ENCODE data around the gene SYNPR.

Gene SYNPR

DNA sequence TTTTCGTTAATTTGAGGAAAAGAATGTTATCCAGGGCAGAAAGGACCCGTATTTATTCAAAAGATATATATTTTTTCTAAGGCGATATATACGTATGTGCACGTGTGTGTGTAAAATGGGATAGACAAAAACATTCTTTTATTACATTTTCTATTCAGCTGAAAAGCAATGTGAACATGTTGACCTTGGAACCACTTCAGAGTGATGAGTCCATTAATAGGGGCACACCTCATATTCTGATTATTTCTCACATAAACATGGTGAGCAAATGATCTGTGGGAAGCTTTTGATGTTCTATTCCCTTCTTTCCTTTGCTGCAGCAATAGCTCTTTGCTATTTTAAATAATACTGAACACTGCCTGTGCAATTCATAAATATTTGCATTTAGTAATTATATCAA lies 87.6 kb downstream of the SYNPR start:
- Histone ChIP-seq H3K9me3 (no peaks in the 10 kb centered on the region), H3K4me1 (no peaks in the 10 kb centered on the region), H3K36me3 (replicated peaks) (no peaks in the 10 kb centered on the region), H3K4me3 (no peak overlapping the region), H3K27me3 (ENCODE audit: low read depth) (peaks cover 10% of the 10 kb centered on the region; the same call in 1 of the 2 replicates)
- in situ Hi-C loops (cut with MboI; ENCODE audit: low sequenced_read_pairs), result no loop called here
- DNase-seq (ENCODE audit: low spot score in 2 of 2), result no peak

DNA sequence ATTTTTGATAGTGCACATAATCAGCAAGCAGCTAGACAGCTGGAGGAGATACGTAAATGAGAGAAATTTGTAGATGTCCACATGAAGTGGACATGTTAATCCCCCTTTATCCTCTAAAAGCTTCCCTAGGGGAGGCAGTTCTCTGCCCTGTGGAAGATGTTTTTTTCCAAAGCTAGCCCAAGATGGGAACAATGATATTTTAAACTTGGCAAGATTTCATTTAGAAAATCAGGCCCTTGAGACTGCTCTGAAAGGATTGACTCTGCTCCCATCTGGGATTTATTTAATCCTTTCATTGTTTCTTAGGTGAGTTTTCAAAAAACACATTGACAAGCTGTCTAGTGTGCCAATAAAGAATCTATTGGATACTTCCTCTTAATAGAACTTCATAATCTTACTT lies 92.0 kb downstream of the SYNPR start:
- peak in 1 of 2 experiments; percentile 32 for DNase-seq (ENCODE audit: low spot score in 2 of 2)
- in situ Hi-C loops (cut with MboI; ENCODE audit: low sequenced_read_pairs), result no loop called here

DNA sequence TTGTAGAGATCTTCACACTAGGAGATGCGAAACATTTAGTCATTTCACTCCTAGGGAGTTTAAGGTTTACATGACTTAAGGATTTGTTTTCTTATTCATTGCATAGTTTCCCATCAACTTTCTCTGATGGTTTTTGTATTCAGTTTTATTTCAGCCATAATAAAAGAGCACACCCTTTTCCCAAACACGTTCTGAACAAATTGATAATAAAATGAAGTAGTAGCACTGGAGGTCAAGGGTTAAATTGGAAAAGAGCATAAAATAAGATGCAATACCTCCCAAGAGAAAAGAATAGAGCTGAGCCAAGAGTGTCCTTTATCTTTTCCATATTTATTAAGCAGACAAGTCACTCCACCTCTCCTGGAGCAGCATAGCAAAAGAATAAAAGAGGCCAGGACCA lies 104.9 kb downstream of the SYNPR start:
- H3K36me3 ChIP-seq (replicated peaks), result no peaks in the 10 kb centered on the region
- no peaks in the 10 kb centered on the region for H3K9me3 ChIP-seq
- in situ Hi-C loops (cut with MboI; ENCODE audit: low sequenced_read_pairs), result no loop called here

More for the DNA sequence above, 92.0 kb downstream of the SYNPR start:
- H3K36me3 ChIP-seq (replicated peaks), result no peaks in the 10 kb centered on the region
- no peaks in the 10 kb centered on the region for H3K4me1 ChIP-seq
- peaks cover 10% of the 10 kb centered on the region; the same call in 1 of the 2 replicates for H3K27me3 ChIP-seq (ENCODE audit: low read depth)
- no peak overlapping the region for H3K4me3 ChIP-seq
- no peaks in the 10 kb centered on the region for H3K9me3 ChIP-seq

DNA sequence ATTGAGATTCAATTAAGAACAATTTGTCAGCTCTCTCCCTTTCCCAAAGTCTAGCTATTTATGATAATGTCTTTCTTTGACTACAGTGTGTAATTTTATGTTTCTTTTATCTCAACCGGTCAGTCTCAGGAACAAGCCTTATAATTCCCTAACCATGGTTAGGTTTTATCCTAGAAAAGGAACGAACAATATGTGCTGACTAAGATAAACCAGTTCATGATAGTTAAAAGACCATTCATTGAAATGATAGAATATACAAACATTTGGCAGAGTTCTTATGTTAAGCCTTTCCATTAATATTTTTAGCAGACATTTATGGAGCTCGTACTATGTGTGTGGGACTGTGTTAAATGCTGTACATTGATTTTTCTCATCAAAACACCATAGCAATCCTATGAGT lies 106.3 kb downstream of the SYNPR start:
- in situ Hi-C loops (cut with MboI; ENCODE audit: low sequenced_read_pairs), result no loop called here
- no peaks in the 10 kb centered on the region for H3K36me3 ChIP-seq (replicated peaks)
- no peak overlapping the region for H3K4me3 ChIP-seq
- H3K27me3 ChIP-seq (ENCODE audit: low read depth), result no peaks in the 10 kb centered on the region
- H3K9me3 ChIP-seq, result no peaks in the 10 kb centered on the region
- H3K4me1 ChIP-seq, result no peaks in the 10 kb centered on the region
- DNase-seq (ENCODE audit: low spot score in 2 of 2), result no peak

More for the DNA sequence above, 104.9 kb downstream of the SYNPR start:
- Histone ChIP-seq H3K27me3 (ENCODE audit: low read depth) (no peaks in the 10 kb centered on the region), H3K4me3 (no peak overlapping the region), H3K4me1 (no peaks in the 10 kb centered on the region)
- no peak for DNase-seq (ENCODE audit: low spot score in 2 of 2)

DNA sequence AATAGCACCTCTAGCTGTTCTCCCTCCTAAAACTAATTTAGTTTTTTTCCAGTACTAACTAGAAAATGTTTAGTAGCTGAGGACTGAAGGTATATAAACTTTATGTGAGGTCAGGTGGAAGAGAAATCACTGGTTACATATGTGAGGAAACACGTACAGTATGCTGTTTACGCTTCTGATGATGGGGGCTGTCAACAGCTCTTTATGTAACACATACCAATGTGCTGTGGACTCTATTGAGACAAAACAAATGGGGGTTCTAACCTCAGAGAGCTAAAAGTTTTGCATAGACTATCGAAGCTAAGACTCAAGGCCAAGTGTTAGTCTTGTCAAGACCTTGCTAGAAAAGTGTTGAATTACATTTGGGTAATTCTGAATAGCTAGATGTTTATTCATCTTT lies 107.5 kb downstream of the SYNPR start:
- DNase-seq (ENCODE audit: low spot score in 2 of 2), result no peak
- Histone ChIP-seq H3K27me3 (ENCODE audit: low read depth) (no peaks in the 10 kb centered on the region), H3K9me3 (no peaks in the 10 kb centered on the region), H3K36me3 (replicated peaks) (no peaks in the 10 kb centered on the region), H3K4me1 (no peaks in the 10 kb centered on the region), H3K4me3 (no peak overlapping the region)
- in situ Hi-C loops (cut with MboI; ENCODE audit: low sequenced_read_pairs), result no loop called here

DNA sequence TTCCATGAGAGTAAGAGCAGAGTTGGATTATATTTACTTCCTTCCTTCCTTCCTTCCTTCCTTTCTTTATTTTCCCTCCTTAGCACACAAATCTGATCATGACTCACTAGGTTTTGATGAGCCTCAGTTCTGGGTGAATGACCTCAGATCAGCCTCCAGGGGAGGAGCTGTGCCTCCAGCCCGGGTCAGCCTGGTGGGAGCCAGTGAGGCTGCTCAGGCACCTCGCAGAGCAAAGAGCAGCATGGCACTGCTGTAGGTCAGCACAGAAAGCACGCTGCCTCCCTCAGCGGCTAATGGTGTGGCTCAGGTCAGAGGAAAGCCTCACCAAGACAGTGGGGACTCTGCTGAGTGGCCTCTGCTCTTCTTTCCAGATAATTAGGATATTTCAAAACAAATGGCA lies 108.5 kb downstream of the SYNPR start:
- in situ Hi-C loops (cut with MboI; ENCODE audit: low sequenced_read_pairs), result no loop called here

DNA sequence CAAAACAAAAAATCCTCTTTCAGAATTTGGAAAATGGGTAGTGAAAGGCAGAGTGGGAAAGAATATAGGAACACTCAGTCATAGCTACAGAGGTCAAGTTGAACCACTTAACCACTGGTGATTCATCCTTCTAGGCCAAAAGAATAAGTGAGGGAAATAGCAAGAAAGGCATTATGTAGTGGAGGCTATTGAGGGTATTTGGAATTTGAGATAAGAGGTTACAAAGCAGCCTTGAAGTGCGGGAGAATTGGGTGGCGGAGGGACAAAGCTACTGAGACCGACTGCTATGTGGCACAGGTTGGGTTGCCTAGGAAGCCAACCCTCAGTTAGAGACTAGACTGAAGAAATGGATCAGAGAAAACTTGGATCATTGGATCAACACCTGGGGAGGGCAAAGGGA lies 109.5 kb downstream of the SYNPR start:
- Histone ChIP-seq H3K9me3 (no peaks in the 10 kb centered on the region), H3K4me1 (no peaks in the 10 kb centered on the region), H3K36me3 (replicated peaks) (no peaks in the 10 kb centered on the region), H3K27me3 (ENCODE audit: low read depth) (no peaks in the 10 kb centered on the region), H3K4me3 (no peak overlapping the region)
- DNase-seq (ENCODE audit: low spot score in 2 of 2), result no peak
- in situ Hi-C loops (cut with MboI; ENCODE audit: low sequenced_read_pairs), result no loop called here

More for the DNA sequence above, 108.5 kb downstream of the SYNPR start:
- Histone ChIP-seq H3K36me3 (replicated peaks) (no peaks in the 10 kb centered on the region), H3K27me3 (ENCODE audit: low read depth) (no peaks in the 10 kb centered on the region), H3K4me1 (no peaks in the 10 kb centered on the region), H3K4me3 (no peak overlapping the region), H3K9me3 (no peaks in the 10 kb centered on the region)
- DNase-seq (ENCODE audit: low spot score in 2 of 2), result no peak

DNA sequence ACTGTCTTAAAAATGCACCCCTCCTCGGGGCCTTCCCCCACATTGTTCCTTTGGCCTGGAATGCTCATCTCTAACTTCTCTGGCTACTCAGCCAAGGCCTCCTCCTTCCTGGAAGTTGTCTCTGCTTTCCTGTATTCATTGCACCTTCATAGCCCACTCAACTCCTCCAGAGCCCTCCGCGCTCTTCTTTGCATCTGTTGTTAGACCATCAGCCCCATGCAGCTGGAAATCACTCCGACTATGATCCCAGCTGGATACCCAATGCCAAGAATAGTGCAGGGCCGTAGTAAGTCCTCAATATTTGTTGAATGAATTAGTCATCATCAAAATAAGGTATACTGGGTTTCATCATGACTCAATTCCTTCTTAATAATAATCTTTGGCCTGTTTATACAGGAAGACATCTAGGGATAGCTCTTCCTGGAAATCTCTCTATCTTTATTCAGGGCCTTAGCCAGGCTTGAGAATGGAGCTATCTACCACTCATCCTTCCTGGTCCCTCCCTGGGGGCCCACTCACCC lies 112.7 kb downstream of the SYNPR start:
- Histone ChIP-seq H3K9me3 (no peaks in the 10 kb centered on the region), H3K4me3 (no peak overlapping the region), H3K36me3 (replicated peaks) (no peaks in the 10 kb centered on the region), H3K4me1 (no peaks in the 10 kb centered on the region), H3K27me3 (ENCODE audit: low read depth) (no peaks in the 10 kb centered on the region)
- no peak for DNase-seq (ENCODE audit: low spot score in 2 of 2)
- in situ Hi-C loops (cut with MboI; ENCODE audit: low sequenced_read_pairs), result no loop called here

DNA sequence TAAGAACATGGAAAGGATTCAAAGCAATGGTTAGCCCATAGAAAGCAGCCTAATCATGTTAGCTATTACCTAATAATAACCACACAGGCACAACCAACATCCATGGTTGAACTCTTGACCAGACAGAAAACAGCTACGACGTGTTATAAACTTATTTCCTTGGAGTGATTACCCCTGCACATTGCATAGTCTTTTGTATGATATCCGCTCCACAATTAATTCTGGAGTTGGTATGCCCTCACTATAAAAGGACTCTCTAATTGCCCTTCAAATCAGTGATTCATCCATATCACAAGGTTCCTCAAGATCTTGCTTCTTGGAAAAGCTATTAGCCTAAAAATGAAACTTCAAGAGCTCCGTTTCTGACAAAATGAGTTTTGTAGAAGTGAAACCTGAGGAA lies 117.9 kb downstream of the SYNPR start:
- in situ Hi-C loops (cut with MboI; ENCODE audit: low sequenced_read_pairs), result no loop called here
- H3K27me3 ChIP-seq (ENCODE audit: low read depth), result no peaks in the 10 kb centered on the region
- DNase-seq (ENCODE audit: low spot score in 2 of 2), result no peak
- no peak overlapping the region for H3K4me3 ChIP-seq
- H3K4me1 ChIP-seq, result no peaks in the 10 kb centered on the region
- H3K36me3 ChIP-seq (replicated peaks), result no peaks in the 10 kb centered on the region
- no peaks in the 10 kb centered on the region for H3K9me3 ChIP-seq

DNA sequence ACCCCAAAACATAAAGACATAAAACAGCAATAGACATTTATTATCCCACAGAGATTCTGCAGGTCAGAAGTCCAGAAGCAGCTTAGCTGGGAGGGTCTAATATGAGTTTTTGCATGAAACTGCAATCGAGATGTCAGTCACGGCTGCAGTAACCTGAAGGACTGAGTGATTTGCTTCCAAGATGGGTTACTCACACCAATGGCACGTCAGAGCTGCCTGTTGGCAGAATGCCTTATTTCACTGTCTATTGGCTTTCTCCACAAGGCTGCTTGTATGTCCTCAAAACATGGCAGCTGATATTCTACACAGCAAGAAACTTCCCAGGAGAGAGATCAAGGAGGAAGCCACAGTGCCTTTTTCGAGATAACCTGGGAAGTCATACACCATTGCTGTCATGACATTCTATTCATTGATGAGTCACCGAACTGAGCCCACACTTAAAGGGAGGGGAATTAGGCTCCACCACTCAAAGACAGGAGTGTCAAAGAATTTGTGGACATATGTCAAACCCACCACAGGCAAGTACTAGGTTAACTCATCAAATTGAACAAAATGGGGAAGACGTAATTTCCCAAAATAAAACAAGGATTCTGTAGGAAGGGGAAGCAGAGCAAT lies 122.2 kb downstream of the SYNPR start:
- DNase-seq (ENCODE audit: low spot score in 2 of 2), result no peak
- no peaks in the 10 kb centered on the region for H3K9me3 ChIP-seq
- no peak overlapping the region for H3K4me3 ChIP-seq
- H3K36me3 ChIP-seq (replicated peaks), result no peaks in the 10 kb centered on the region
- H3K27me3 ChIP-seq (ENCODE audit: low read depth), result no peaks in the 10 kb centered on the region
- H3K4me1 ChIP-seq, result no peaks in the 10 kb centered on the region
- in situ Hi-C loops (cut with MboI; ENCODE audit: low sequenced_read_pairs), result no loop called here

DNA sequence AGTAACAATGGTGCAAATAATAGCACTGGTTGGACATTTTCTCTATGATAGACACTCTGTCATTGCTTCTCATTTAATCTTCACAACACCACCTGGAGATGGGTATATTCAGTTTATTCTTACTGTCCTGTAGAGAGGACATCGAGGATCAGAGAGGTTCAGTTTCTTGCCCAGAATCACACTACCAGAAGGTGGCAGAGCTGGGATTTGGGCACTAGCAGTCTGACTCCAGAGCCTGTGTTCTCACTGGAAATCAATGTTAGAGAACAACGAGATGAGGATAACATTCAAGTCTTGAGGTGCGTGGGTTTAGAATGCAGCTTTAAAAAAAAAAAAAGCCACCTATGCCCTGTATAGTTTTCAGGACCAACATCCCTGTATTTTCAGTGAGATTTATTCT lies 127.8 kb downstream of the SYNPR start:
- no peaks in the 10 kb centered on the region for H3K4me1 ChIP-seq
- no peak overlapping the region for H3K4me3 ChIP-seq
- no peaks in the 10 kb centered on the region for H3K27me3 ChIP-seq (ENCODE audit: low read depth)
- in situ Hi-C loops (cut with MboI; ENCODE audit: low sequenced_read_pairs), result no loop called here
- H3K9me3 ChIP-seq, result no peaks in the 10 kb centered on the region
- no peak for DNase-seq (ENCODE audit: low spot score in 2 of 2)
- H3K36me3 ChIP-seq (replicated peaks), result no peaks in the 10 kb centered on the region

DNA sequence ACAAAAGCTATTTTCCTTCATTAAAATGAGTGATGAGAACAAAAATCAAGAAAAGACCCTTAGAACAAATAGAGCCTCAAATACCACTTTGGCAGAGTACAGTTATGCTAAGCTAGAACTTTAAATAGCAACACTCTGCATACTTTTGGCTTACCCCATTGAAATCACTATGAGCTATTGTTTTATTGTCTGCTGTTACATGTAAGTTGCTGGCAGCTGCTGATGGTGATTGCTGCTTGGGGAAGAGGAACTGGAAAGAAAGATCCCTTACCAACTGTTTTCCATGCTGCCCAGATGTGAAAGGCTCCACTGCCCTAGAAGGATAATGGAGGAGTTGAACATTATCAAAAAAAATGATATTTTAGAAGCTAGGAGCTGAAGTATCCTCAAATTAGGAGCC lies 135.4 kb downstream of the SYNPR start:
- H3K4me1 ChIP-seq, result no peaks in the 10 kb centered on the region
- no peak for DNase-seq (ENCODE audit: low spot score in 2 of 2)
- no peaks in the 10 kb centered on the region for H3K36me3 ChIP-seq (replicated peaks)
- no peaks in the 10 kb centered on the region for H3K9me3 ChIP-seq
- no peaks in the 10 kb centered on the region for H3K27me3 ChIP-seq (ENCODE audit: low read depth)
- no peak overlapping the region for H3K4me3 ChIP-seq
- in situ Hi-C loops (cut with MboI; ENCODE audit: low sequenced_read_pairs), result no loop called here

DNA sequence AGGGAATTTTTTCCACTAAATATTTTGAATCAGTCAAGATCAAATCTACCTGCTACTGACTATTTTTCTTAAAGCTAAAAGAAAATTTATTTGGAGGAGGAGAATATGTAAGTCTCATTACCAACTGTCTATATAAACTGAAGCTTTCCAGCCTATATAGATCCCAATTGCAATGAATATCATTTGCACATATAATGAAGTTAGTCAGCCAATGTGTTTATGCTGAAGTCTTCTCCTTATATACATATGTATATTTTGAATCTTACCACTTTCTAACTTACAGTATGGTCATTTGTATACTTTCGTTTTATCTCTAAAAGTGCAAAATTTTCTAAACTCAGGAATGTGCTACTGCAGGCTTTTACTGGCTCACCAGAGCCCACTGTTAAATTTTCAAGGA lies 136.5 kb downstream of the SYNPR start:
- Histone ChIP-seq H3K4me1 (no peaks in the 10 kb centered on the region), H3K4me3 (no peak overlapping the region), H3K27me3 (ENCODE audit: low read depth) (no peaks in the 10 kb centered on the region), H3K9me3 (no peaks in the 10 kb centered on the region), H3K36me3 (replicated peaks) (no peaks in the 10 kb centered on the region)
- no peak for DNase-seq (ENCODE audit: low spot score in 2 of 2)
- in situ Hi-C loops (cut with MboI; ENCODE audit: low sequenced_read_pairs), result no loop called here

DNA sequence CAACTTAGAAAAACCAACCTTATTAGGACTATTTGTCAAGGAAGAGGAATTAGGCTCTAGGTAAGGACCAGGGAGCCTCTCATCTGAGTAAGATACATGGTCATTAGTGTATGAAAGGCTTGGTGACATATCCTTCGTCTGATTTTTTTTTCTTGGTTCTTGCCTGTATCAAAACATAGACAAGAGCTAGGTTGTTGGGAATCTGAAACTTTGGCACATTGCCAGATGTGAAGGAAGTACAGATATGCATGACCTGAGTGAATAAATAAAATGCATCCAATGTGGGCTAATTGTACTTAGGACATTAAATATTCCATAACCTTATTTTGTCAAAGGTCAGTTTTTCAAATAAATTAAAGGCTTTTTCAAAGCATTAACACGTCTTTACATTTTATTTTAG lies 151.8 kb downstream of the SYNPR start:
- Histone ChIP-seq H3K4me1 (no peaks in the 10 kb centered on the region), H3K4me3 (no peak overlapping the region), H3K36me3 (replicated peaks) (no peaks in the 10 kb centered on the region), H3K27me3 (ENCODE audit: low read depth) (no peaks in the 10 kb centered on the region), H3K9me3 (no peaks in the 10 kb centered on the region)
- in situ Hi-C loops (cut with MboI; ENCODE audit: low sequenced_read_pairs), result no loop called here
- DNase-seq (ENCODE audit: low spot score in 2 of 2), result no peak

DNA sequence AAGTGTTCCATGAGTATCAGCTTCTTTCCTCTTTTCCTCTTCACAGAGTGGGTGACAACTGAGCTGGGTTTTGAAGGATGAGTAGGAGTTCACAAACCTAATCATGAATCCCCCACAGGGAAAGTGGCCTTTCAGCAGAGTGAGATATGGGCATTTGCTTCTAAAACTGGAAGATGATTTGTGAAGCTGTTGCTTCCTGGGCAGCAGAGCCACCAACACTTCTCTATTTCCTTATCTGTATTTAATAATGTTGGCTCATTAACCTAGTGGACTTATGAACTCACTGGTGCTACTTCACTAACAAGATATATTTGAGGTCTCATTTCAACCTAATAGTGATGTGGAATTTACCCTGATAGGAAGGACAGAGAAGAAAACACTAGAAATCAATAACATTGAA lies 152.8 kb downstream of the SYNPR start:
- Histone ChIP-seq H3K9me3 (no peaks in the 10 kb centered on the region), H3K27me3 (ENCODE audit: low read depth) (no peaks in the 10 kb centered on the region), H3K4me1 (no peaks in the 10 kb centered on the region), H3K36me3 (replicated peaks) (no peaks in the 10 kb centered on the region), H3K4me3 (no peak overlapping the region)
- no peak for DNase-seq (ENCODE audit: low spot score in 2 of 2)
- in situ Hi-C loops (cut with MboI; ENCODE audit: low sequenced_read_pairs), result no loop called here
